Measurements from ENCODE around the gene LPCAT1. TPM values are rescaled to one million over a fixed set of nuclear protein-coding genes. Genes with fewer than 3 reads are reported as not detected.
"Not testable (repeated sequence)": the region's sequence is repeated elsewhere in the genome, so short reads cannot be mapped to it uniquely, and the experiment has no call there.

The LPCAT1 gene
- total RNA-seq, 1 experiment from 2014 or later = 31.2 TPM

DNA sequence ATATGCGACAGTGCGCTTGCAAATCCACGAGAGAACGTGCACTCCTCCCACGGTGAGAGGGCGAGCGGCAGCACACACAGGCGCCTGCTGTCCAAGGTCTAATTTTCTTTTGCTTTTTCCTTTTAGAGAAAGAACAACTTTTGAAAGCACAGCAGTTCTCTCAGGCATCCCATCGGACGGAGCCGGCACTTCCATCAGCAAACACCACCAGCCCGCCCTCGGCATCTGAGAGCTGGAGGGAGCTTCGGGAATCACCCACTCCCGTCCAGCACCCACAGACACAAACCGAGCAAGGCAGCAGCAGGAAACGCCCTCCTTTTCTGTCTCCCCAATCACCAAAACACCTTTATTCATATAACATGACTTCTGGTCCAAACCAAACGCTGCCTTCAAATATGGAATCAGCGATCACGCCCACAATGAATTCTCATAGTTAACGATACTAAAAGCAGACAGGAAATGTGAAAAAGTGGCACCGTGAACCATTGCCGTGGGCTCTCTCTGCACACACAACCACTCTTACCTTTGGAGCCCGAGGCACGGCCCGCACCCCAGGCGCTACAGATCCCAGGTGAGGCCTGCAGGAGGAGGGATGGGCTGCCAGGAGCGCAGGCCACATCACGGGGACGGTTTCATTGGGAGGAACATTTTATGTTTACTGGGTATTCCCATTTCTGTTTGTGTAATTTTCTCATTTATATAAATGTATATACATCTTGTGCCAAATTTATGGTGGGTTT, 14.2 kb downstream of the LPCAT1 start:
- DNase-seq (ENCODE audit: low spot score) = no peak

DNA sequence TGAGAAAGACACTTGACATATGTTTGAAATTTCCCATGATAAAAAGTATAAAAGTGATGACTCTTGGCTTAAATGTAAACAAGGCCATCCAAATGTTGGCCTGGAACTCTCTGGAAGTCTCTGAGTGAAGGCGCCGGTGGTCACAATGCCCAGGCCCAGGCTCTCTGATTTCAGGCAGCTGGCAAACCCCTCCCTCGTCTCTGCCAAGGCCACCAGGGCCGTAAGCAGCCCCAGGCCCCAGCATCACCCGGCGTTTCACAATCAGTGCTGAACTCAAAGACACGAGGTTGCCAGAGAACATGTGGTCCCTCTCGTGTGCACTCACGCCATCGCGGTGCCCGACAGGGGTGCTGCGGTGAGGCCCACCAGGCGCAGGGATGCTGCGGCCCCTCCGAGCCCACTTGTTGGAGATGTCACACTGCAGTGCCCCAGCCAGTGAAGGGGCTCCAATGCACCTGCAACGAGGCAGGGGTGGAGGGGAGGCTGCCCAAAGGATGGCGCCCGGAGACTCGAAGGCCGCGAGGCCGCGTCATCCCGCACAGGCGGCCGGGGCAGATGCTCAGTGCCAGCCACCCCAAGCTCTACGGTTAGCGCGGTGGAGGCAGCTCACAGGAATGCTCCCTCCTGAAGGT, 15.0 kb downstream of the LPCAT1 start:
- DNase-seq (ENCODE audit: low spot score) = no peak

- no peak for DNase-seq (ENCODE audit: low spot score)
These were observed 15.7 kb downstream of the LPCAT1 start for GRCh38 chr5:1507961-1508658.

DNA sequence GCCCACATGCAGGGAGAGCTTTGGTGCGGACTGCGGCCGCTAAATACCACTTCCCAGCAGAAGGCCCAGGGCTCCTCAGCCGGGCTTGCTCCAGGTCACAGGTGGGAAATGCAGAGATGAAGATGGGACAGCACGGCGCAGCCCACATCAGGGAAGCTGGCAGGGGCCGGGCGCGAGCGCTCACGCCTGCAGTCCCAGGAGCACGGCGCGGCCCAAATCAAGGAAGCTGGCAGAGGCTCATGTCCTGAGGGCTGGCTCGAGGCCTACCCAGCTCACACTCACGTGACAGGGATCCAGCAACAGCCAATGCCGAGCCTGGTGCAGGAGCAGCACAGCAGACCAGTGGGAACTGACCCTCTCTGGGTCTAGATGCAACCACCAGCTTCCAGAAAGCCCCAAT, 16.3 kb downstream of the LPCAT1 start:
- no peak for DNase-seq (ENCODE audit: low spot score)

DNA sequence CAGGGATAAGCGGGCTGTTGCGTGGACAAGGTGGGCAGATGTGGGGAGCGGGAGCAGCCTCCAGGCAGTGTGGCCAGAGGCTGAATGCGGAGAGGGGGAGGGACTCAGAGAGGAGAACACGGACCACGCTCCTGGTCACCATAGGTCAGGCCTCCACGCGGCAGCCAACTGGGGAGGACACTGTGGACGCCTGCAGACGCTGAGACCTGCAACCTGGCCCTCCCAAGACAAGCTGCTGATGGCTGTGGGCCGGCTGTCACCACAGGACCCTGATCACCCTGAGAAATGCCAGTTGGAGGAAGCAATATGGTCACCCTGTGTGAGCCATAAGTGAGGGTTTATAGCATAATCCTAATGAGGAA, 16.8 kb downstream of the LPCAT1 start:
- DNase-seq (ENCODE audit: low spot score) = no peak

- DNase-seq (ENCODE audit: low spot score) = no peak
These were observed 17.3 kb downstream of the LPCAT1 start for GRCh38 chr5:1506242-1507013.

DNA sequence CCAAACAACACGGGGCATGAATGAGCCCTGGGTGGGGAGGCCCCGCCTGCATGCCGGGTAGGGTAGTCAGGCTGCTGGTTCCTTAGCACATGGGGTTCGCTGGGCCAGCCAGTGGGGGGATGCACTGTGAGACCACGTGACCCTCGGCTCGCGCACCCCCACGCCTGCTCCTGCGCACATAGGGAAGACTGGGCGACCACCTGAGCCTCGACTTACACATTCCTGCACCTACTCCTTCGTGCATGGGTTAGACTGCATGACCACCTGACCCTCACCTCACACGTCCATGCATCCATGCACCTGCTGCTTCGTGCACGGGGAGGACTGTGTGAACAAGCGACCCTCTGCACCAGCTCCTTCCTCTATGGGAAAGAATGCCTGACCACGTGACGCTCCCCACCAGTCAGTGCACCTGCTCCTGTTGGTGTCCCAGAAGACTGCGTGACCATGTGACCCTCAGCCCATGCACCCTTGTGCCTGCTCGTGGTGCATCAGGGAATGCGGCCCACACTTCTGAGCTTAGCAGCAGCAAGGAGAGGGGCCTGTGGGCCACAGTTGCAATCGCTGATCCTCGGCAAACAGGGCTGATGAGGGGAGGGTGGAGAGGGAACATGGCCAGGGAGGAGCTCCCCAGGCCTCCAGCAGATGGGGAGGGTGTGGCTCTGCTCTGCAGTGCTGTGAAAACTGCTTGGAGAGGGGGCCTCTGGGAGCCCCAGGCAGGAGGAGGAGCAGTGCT, 18.1 kb downstream of the LPCAT1 start:
- DNase-seq (ENCODE audit: low spot score) = no peak

DNA sequence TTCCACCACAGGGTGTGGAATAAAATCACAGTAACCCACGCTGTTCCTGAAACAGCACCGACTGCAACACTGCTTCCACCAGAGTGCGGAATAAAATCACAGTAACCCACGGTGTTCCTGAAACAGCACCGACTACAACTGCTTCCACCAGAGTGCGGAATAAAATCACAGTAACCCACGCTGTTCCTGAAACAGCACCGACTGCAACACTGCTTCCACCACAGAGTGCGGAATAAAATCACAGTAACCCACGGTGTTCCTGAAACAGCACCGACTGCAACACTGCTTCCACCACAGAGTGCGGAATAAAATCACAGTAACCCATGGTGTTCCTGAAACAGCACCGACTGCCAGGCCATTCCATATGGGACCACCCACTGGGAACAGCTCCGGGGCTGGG, 18.7 kb downstream of the LPCAT1 start:
- not testable (repeated sequence) for DNase-seq (ENCODE audit: low spot score)

- DNase-seq (ENCODE audit: low spot score) = no peak
These were observed 19.1 kb downstream of the LPCAT1 start for GRCh38 chr5:1504617-1505016.

DNA sequence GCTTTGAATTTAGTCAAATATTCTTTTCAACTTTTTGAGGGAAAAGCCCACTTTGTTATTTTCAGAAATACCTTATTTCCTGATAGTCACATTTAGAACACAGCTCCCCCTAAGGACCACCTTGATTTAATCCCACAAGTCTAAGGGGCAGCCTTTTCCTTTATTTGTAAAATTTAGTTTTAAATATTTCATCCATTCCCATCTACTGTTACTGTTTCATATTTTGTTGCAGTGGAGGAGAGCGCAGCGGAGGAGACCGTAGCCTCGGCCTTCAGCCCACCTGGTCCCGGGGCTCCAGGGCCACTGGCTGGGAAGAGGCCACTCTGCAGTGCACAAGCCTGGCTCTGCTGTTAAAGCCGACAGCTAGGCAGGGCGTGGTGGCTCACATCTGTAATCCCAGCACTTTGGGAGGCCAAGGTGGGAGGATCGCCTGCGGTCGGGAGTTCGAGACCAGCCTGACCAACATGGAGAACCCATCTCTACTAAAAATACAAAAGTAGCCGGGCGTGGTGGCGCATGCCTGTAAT, 19.6 kb downstream of the LPCAT1 start:
- no peak for DNase-seq (ENCODE audit: low spot score)

DNA sequence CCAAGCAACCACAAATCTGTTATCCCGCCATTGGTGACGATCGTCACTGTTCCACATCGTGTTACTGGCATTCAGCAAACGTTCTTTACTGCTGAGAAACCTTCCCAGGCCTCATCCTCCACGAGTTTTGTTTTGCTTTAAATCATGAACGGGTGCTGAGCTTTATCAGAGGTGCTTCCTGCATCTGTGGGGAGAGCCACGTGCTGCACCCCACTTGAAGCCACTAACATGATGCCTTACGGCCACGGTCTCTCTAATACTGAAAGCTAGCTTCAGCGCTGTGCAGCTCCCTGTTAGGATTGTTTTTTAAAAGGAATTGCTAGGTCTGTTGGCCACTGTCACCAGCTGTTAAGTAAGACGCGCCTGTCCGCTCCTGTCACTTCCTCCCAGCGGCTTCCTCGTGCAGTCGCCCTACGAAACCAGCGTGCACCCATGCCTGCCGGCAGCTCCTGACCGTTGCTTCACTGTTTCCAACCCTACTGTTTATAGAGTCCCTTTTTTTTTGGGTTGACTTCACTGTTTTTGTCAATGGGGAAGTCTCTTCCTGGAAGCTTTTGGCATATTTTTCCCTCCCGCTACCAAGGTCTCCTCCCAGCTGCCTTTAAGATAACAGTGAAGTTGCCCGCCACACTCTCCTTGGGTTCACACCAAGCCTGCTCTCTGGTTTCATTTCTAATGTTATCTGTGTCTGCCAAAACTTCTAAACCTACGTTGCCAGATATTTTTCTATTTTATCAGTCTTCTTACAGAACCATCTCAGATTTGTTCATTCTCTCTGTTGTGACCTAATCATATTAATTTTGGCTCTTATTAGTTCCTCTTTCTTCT, 20.3 kb downstream of the LPCAT1 start:
- DNase-seq (ENCODE audit: low spot score) = no peak

GRCh38 chr5:1502737-1503120, 21.0 kb downstream of the LPCAT1 start:
- DNase-seq (ENCODE audit: low spot score) = no peak

- DNase-seq (ENCODE audit: low spot score) = no peak
These were observed 21.6 kb downstream of the LPCAT1 start for GRCh38 chr5:1502046-1502736.

GRCh38 chr5:1501372-1502045, 22.3 kb downstream of the LPCAT1 start:
- DNase-seq (ENCODE audit: low spot score) = no peak

DNA sequence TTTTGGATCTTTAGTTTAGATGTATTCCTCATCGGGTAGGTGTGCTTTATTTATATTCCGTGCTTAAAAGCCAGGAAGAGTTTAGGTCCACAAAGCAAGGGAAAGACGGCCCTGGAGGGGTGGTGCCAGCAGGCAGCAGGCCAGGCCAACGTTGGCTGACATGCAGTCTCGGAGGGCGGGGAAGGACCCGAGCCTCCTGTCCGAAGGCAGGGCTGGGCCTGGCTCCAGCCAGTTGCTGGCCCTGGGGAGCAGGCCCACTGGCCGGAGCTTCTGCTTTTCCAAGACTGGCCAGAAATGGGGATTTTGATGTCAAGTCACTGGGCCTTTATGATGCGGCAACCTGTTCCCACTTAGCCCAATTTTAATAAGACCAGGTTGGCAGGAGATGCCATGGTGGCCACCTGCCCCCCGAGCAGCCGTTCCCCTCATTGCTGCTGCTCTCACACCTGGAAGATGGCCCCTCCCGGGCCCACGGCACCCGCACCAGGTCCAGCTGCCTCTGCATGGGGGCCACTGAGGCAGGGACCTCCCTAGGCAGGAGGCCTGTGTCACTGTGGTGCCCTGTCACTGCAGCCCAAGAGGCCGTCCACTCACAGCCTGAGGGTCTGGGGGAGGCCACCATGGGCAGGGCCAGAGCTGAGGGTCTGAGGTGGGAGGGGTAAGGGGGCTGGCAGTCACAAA, 23.2 kb downstream of the LPCAT1 start:
- DNase-seq (ENCODE audit: low spot score) = no peak

DNA sequence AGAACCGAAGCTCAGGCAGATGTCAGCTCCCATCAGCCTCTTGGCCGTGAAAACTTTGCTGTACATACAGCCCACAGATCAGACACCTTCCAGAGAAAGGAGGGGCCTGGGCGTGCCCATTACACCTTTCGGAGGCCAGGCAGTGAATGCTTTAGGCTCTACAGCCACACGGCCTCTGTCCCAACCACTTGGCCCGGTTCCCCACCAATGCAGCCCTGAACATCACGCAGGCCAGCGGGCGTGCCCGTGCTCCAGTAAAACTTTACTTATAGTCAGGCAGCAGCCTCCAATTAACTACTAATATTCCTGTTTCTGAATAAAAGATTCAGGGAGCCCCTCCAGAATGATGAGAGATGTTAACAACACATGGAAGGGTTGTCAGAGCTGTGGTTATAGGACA, 23.9 kb downstream of the LPCAT1 start:
- no peak for DNase-seq (ENCODE audit: low spot score)

GRCh38 chr5:1498623-1499416, 24.9 kb downstream of the LPCAT1 start:
- no peak for DNase-seq (ENCODE audit: low spot score)
